Measurements from ENCODE around the gene SPTBN1.

GRCh38 chr2:54438271-54438670 is 17.9 kb upstream of the SPTBN1 start:
- TF ChIP-seq CTCF (conservative IDR thresholded peaks at IDR 0.05; ENCODE audit: low read length): no peak
- no peak for TF ChIP-seq EZH2phosphoT487 (IDR thresholded peaks at IDR 0.05; ENCODE audit: borderline replicate concordance)
